DND-41 (cell line): ENCODE measurements around the gene SLC5A9.

Experiments used
- ATAC-seq: fragments of 200-7000 bp; cut with Tn5 transposase; 3 replicates; pipeline ENCODE4 v1.9.1; 2021; ENCODE audit warnings: low read depth; ENCODE audit not compliant: insufficient read depth
- DNase-seq: peaks from one replicate; pipeline ENCODE4 v3.0.0-alpha.2; 2020
- H2AFZ ChIP-seq: 2 replicates; pipeline ENCODE4 v1.6.0; 2012; ENCODE audit warnings: low read depth, low read length
- H3K27ac ChIP-seq: 2 replicates; pipeline ENCODE4 v1.5.1; 2012; ENCODE audit warnings: low read length, inconsistent platforms
- H3K27me3 ChIP-seq: fragments of 200-600 bp; sonication (generic); 2 replicates; pipeline ENCODE4 v1.6.0; 2012; ENCODE audit warnings: low read length, mild to moderate bottlenecking, inconsistent platforms; ENCODE audit not compliant: insufficient read depth, poor library complexity
- H3K36me3 ChIP-seq: 2 replicates; pipeline ENCODE4 v1.5.1; 2012; ENCODE audit warnings: low read length, inconsistent platforms; ENCODE audit not compliant: insufficient read depth
- H3K4me1 ChIP-seq: 2 replicates; pipeline ENCODE4 v1.5.1; 2012; ENCODE audit warnings: mild to moderate bottlenecking, low read length; ENCODE audit not compliant: insufficient read depth
- H3K4me2 ChIP-seq: 2 replicates; pipeline ENCODE4 v1.6.0; 2012; ENCODE audit warnings: mild to moderate bottlenecking, moderate library complexity, low read length, inconsistent platforms; ENCODE audit not compliant: insufficient read depth
- H3K4me3 ChIP-seq, 2 experiments: fragments of 200-600 bp in 1 of 2; shearing (Covaris generic) in 1 of 2; 2 replicates each; pipeline ENCODE4 v1.5.1; 2012 to 2016; ENCODE audit warnings: inconsistent platforms in 2 of 2, low read length in 2 of 2, mild to moderate bottlenecking in 2 of 2, low read depth in 1 of 2, moderate library complexity in 1 of 2
- H3K79me2 ChIP-seq: 2 replicates; pipeline ENCODE4 v1.6.0; 2012; ENCODE audit warnings: low read length, inconsistent platforms; ENCODE audit not compliant: insufficient read depth
- H3K9ac ChIP-seq: 2 replicates; pipeline ENCODE4 v1.6.0; 2012; ENCODE audit warnings: low read depth, mild to moderate bottlenecking, inconsistent platforms, low read length, moderate library complexity
- H3K9me3 ChIP-seq: 2 replicates; pipeline ENCODE4 v1.5.1; 2012; ENCODE audit warnings: low read length, moderate library complexity, mild to moderate bottlenecking, inconsistent platforms; ENCODE audit not compliant: insufficient read depth, severe bottlenecking
- H4K20me1 ChIP-seq: 2 replicates; pipeline ENCODE4 v1.6.0; 2012; ENCODE audit warnings: low read length; ENCODE audit not compliant: insufficient read depth
- EZH2 ChIP-seq: IDR thresholded peaks from 3 replicates; pipeline ENCODE4 v1.6.1; 2012; ENCODE audit warnings: borderline replicate concordance, low read depth, mild to moderate bottlenecking, moderate library complexity, low read length, inconsistent platforms; ENCODE audit not compliant: severe bottlenecking
- TF ChIP-seq, protein P1 (sequence below): IDR thresholded peaks from 2 replicates; pipeline ENCODE4 v1.5.1; 2012; ENCODE audit warnings: borderline replicate concordance, low read length, moderate library complexity, mild to moderate bottlenecking; ENCODE audit not compliant: poor library complexity, severe bottlenecking; ENCODE audit errors: extremely low read depth

The SLC5A9 gene

DNA sequence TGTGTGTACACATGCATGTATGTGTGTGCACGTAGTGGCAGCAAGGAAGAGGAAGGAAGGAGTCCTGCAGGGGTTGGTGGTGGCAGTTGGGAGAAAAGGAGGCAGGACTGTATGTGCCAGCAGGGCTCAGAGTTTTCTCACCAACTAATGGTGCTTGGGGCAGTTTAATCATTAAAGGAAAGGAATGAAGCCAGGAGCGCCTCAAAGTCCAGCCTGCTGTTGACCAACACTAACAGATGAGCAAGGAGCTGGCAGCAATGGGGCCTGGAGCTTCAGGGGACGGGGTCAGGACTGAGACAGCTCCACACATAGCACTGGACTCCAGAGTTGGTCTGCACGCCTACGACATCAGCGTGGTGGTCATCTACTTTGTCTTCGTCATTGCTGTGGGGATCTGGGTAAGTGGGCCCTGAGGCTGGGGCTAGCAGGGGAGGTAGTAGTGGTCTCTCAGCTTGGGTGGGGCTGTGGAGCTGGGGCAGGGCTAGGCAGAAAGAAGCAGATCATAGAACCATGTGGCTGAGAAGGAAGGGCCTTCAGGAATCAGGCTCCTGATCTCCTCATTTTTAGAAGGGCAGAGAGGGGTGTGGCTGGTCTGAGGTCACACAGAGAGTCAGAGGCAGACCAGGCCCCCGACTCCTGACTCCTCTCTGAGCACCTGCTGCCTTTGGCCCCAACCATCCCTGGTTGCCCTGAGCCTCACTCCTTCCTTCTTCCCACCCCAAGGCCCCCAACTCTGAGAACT is at the start of gene SLC5A9:
Gene SLC5A9, plus strand, starts transcription at position 216 of the 742 bp plus-strand sequence. Its CDS starts 21 bp downstream, at position 237.
- TF ChIP-seq EZH2 = no peak
- no peaks in the 10 kb centered on the region for H3K9me3 ChIP-seq
- ATAC-seq (no peak), DNase-seq (no peak)
- H3K27ac ChIP-seq = no peak within 1 kb of the TSS
- no peak within 1 kb of the TSS for H3K4me2 ChIP-seq
- no peaks in the 10 kb centered on the region for H3K79me2 ChIP-seq
- no peaks in the 10 kb centered on the region for H3K27me3 ChIP-seq
- no peak within 1 kb of the TSS for H3K4me3 ChIP-seq
- no peaks in the 10 kb centered on the region for H4K20me1 ChIP-seq
- H3K4me1 ChIP-seq = no peaks in the 10 kb centered on the region
- no peak within 1 kb of the TSS for H2AFZ ChIP-seq
- H3K9ac ChIP-seq = no peak within 1 kb of the TSS
- no peaks in the 10 kb centered on the region for H3K36me3 ChIP-seq

DNA sequence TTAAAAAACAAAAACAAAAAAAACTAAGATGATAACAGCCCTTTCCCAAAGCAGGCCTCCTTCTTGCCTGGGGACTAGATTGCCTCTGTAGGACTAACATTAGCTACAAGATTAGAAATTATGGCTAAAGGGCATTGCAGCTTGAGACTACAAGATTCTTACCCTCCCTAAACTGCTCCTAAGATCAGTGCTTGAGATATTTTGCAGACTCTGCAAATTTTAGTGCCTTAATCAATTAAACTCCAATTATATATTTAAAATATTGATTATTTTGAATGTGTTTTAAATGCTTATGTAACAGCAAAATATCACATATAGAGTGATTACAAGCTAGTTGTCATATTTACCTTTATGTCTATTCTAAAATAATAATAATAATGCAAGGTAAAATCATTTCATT is 47.4 kb upstream of the SLC5A9 start:
- no peaks in the 10 kb centered on the region for H3K79me2 ChIP-seq
- no peak overlapping the region for H3K4me3 ChIP-seq
- no peak overlapping the region for H3K9ac ChIP-seq
- TF ChIP-seq EZH2 = no peak
- TF ChIP-seq, protein P1, sequence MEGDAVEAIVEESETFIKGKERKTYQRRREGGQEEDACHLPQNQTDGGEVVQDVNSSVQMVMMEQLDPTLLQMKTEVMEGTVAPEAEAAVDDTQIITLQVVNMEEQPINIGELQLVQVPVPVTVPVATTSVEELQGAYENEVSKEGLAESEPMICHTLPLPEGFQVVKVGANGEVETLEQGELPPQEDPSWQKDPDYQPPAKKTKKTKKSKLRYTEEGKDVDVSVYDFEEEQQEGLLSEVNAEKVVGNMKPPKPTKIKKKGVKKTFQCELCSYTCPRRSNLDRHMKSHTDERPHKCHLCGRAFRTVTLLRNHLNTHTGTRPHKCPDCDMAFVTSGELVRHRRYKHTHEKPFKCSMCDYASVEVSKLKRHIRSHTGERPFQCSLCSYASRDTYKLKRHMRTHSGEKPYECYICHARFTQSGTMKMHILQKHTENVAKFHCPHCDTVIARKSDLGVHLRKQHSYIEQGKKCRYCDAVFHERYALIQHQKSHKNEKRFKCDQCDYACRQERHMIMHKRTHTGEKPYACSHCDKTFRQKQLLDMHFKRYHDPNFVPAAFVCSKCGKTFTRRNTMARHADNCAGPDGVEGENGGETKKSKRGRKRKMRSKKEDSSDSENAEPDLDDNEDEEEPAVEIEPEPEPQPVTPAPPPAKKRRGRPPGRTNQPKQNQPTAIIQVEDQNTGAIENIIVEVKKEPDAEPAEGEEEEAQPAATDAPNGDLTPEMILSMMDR = no peak
- no peaks in the 10 kb centered on the region for H3K4me1 ChIP-seq
- DNase-seq (no peak), ATAC-seq (no peak)
- H3K27me3 ChIP-seq = no peaks in the 10 kb centered on the region
- H2AFZ ChIP-seq = no peak overlapping the region
- H3K36me3 ChIP-seq = no peaks in the 10 kb centered on the region
- no peaks in the 10 kb centered on the region for H3K9me3 ChIP-seq
- H3K27ac ChIP-seq = no peak overlapping the region
- H4K20me1 ChIP-seq = no peaks in the 10 kb centered on the region
- no peak overlapping the region for H3K4me2 ChIP-seq

GRCh38 chr1:48177257-48177656 is 45.3 kb upstream of the SLC5A9 start:
- H3K36me3 ChIP-seq = no peaks in the 10 kb centered on the region
- TF ChIP-seq, protein P1 = no peak
- TF ChIP-seq EZH2 = no peak
- ATAC-seq = no peak
- no peak overlapping the region for H2AFZ ChIP-seq
- H3K27me3 ChIP-seq = no peaks in the 10 kb centered on the region
- H3K9ac ChIP-seq = no peak overlapping the region
- no peak overlapping the region for H3K4me3 ChIP-seq
- no peaks in the 10 kb centered on the region for H3K9me3 ChIP-seq
- no peak for DNase-seq
- H3K4me1 ChIP-seq = no peaks in the 10 kb centered on the region
- no peak overlapping the region for H3K27ac ChIP-seq
- H3K79me2 ChIP-seq = no peaks in the 10 kb centered on the region
- H3K4me2 ChIP-seq = no peak overlapping the region
- no peaks in the 10 kb centered on the region for H4K20me1 ChIP-seq

DNA sequence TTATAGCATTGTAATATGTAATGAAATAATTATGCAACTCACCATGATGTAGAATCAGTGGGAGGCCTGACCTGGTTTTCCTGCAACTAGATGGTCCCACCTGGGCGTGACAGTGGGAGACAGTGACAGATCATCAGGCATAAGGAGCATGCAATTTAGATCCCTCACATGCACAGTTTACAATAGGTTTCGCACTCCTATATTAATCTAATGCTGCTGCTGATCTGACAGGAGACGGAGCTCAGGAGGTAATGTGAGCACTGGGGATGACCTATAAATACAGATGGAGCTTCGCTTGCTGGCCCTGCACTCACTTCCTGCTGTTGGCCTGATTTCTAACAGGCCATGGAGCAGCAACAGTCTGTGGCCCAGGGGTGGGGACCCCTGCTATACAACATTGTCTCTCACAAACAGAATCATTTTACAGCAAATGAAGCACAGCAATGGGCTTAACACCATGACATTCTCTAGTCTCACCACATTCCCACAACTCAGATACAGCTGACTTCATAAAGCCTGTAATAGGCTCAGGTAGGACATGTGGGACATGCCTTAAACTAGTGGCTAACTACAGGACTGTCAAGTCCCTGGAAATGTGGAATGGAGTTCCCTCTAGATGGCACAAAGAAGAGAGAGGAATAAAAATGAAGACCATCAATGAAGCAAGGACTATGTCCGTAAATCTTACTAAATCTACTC is 40.7 kb upstream of the SLC5A9 start:
- Histone ChIP-seq H3K36me3 (no peaks in the 10 kb centered on the region), H3K9ac (no peak overlapping the region), H3K9me3 (peaks cover 2% of the 10 kb centered on the region), H3K27me3 (no peaks in the 10 kb centered on the region), H3K4me2 (no peak overlapping the region), H3K4me1 (no peaks in the 10 kb centered on the region), H3K79me2 (no peaks in the 10 kb centered on the region), H3K27ac (no peak overlapping the region), H3K4me3 (no peak overlapping the region), H4K20me1 (no peaks in the 10 kb centered on the region), H2AFZ (no peak overlapping the region)
- TF ChIP-seq EZH2 = no peak
- TF ChIP-seq, protein P1 = no peak
- no peak for ATAC-seq
- no peak for DNase-seq
